Activated T-cell treated with anti-CD3 and anti-CD28 coated beads, Interleukin-2, amount 50 U/mL, for 72 hours (primary cell): Measurements from ENCODE around the gene IP6K3. TPM values are rescaled to one million over a fixed set of nuclear protein-coding genes. Genes with fewer than 3 reads are reported as not detected.

Experiments used
- ATAC-seq, 2 donors: fragments of 150-1000 bp; cut with Tn5 transposase; replicated peaks in 1 of 2; 2 replicates each; pipeline ENCODE4 v1.10.0; 2021; ENCODE audit warnings: moderate library complexity in 2 of 2, mild to moderate bottlenecking in 1 of 2
- DNase-seq, 2 donors: peaks; one replicate each; pipeline ENCODE4 v3.0.0; 2021 to 2022; ENCODE audit warnings: mixed read lengths in 1 of 2
- H3K27ac Mint-ChIP-seq: one replicate; pipeline ENCODE4 v1.8.0; 2022; ENCODE audit warnings: mild to moderate bottlenecking, moderate library complexity, mixed read lengths
- H3K27me3 Mint-ChIP-seq: one replicate; pipeline ENCODE4 v1.8.0; 2022; ENCODE audit warnings: low read depth, mixed read lengths
- H3K36me3 Mint-ChIP-seq, 2 donors: one replicate each; pipeline ENCODE4 v1.8.0; 2022; ENCODE audit warnings: mixed read lengths in 2 of 2, mild to moderate bottlenecking in 1 of 2; ENCODE audit not compliant: insufficient read depth in 2 of 2
- H3K4me1 Mint-ChIP-seq: one replicate; pipeline ENCODE4 v1.8.0; 2022; ENCODE audit warnings: low read depth, mixed read lengths
- H3K4me3 Mint-ChIP-seq, 2 donors: one replicate each; pipeline ENCODE4 v1.8.0; 2022; ENCODE audit warnings: mild to moderate bottlenecking in 2 of 2, mixed read lengths in 2 of 2, moderate library complexity in 2 of 2
- H3K9me3 Mint-ChIP-seq, 2 donors: one replicate each; pipeline ENCODE4 v1.8.0; 2022; ENCODE audit warnings: mixed read lengths in 2 of 2
- total RNA-seq, 2 donors: library from RNA; stranded (reverse); gene quantifications; one replicate each; pipeline ENCODE4 v1.2.3, GENCODE V29; 2022

IP6K3 gene
- total RNA-seq, 2 donors from 2014 or later, result not detected

DNA sequence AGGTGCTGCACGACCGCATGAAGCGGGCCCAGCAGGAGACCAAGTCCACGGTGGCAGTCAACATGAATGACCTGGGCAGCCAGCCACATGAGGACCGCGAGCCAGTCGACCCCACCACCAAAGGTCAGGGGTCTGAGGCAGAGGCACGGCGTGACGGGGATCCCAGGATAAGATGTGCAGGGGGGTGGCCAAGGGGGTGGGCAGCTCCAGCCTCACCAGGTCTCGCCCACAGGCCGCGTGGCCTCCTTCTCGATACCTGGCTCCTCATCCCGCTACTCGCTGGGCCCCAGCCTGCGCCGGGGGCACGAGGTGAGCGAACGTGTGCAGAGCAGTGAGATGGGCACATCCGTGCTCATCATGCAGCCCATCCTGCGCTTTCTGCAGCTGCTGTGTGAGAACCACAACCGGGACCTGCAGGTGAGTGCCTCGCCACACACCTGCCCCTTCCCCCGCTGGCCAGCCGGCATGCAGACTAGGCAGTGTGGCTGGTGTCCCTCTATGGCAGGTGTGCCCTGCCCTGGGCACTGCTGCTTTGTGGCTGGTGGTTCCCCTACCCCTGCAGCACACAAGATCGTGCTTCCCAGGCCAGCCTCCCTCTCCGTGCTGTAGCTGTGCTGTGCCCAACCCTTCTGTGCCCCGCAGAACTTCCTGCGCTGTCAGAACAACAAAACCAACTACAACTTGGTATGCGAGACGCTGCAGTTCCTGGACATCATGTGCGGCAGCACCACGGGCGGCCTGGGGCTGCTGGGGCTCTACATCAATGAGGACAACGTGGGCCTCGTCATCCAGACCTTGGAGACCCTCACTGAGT is 61.1 kb downstream of the IP6K3 start:
- Mint-ChIP-seq H3K9me3 (no peaks in the 10 kb centered on the region), H3K27me3 (no peaks in the 10 kb centered on the region), H3K27ac (no peak overlapping the region), H3K36me3 (peaks cover 2 to 20% of the 10 kb centered on the region in 2 donors), H3K4me3 (no peak overlapping the region), H3K4me1 (peaks cover 9% of the 10 kb centered on the region)
- ATAC-seq (no peak), DNase-seq (no peak)

- Mint-ChIP-seq H3K4me1 (peaks cover 9% of the 10 kb centered on the region), H3K27ac (no peak overlapping the region)
- no peak for ATAC-seq
Measured at GRCh38 chr6:33684983-33685382, 61.7 kb downstream of the IP6K3 start.

DNA sequence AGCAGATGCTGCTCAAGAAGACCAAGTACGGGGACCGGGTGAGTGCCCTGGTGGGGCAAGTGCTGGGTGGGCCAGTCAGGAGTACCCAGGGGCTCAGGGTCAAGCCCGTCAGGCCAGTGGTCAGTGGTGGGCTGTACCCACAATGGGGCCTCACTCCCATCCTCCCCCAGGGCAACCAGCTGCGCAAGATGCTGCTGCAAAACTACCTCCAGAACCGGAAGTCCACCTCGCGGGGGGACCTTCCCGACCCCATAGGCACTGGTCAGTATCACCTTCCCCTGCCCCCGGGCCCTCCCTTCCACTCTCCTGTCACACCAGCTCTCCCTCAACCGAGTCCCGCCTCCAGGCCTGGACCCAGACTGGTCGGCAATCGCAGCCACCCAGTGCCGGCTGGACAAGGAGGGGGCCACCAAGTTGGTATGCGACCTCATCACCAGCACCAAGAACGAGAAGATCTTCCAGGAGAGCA is 62.2 kb downstream of the IP6K3 start:
- Mint-ChIP-seq H3K36me3 (peaks cover 2 to 18% of the 10 kb centered on the region in 2 donors), H3K9me3 (no peaks in the 10 kb centered on the region), H3K4me1 (peaks cover 9% of the 10 kb centered on the region), H3K27ac (no peak overlapping the region), H3K4me3 (no peak overlapping the region), H3K27me3 (no peaks in the 10 kb centered on the region)
- ATAC-seq, result no peak
- DNase-seq, result no peak

More at GRCh38 chr6:33684983-33685382, 61.7 kb downstream of the IP6K3 start:
- Mint-ChIP-seq H3K9me3 (no peaks in the 10 kb centered on the region), H3K36me3 (peaks cover 2 to 20% of the 10 kb centered on the region in 2 donors), H3K27me3 (no peaks in the 10 kb centered on the region), H3K4me3 (no peak overlapping the region)
- DNase-seq, result no peak

DNA sequence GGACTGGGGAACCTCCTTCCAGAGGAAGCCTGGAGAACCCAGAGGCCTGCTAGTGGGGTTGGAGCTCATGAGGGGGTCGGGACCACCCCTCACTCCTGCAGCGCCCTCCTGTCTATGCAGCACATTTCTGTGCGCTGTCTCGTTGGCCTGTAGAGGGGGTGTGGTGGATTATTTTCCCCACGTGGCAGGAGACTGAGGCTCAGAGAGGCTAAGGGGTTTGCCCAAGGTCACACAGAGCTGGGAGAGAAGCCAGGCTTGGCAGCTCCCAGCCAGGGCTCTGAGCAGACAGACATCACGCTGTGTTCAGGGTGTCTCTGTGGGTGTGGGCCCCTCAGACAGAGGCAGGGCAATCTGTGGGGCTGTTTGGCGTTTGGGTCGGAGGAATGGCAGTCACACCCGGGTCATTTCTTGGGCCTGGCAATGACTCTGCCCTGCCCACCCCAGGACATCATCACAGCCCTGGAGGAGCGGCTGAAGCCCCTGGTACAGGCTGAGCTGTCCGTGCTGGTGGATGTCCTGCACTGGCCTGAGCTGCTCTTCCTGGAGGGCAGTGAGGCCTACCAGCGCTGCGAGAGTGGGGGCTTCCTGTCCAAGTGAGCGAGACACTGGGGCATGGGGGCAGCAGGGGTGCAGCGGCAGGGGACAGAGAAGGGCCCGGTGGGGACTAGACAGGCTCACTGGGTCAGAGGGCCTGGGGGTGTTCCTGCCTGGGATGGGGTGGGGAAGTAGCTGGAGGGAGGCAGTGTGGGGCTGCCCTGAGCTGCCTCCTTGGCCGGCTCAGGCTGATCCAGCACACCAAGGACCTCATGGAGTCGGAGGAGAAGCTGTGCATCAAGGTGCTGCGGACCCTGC is 62.9 kb downstream of the IP6K3 start:
- peaks cover 9% of the 10 kb centered on the region for H3K4me1 Mint-ChIP-seq
- no peak overlapping the region for H3K4me3 Mint-ChIP-seq
- H3K27ac Mint-ChIP-seq, result peak overlapping the region; percentile 67
- DNase-seq (no peak), ATAC-seq (peak in 1 of 2 donors; percentile 10)
- H3K9me3 Mint-ChIP-seq, result no peaks in the 10 kb centered on the region
- peaks cover 2 to 14% of the 10 kb centered on the region in 2 donors for H3K36me3 Mint-ChIP-seq
- no peaks in the 10 kb centered on the region for H3K27me3 Mint-ChIP-seq

- DNase-seq, result peak in 1 of 2 donors; percentile 41
- ATAC-seq, result peak; percentile 20 to 67
- Mint-ChIP-seq H3K36me3 (peaks cover 2 to 15% of the 10 kb centered on the region in 2 donors), H3K9me3 (no peaks in the 10 kb centered on the region), H3K4me3 (no peak overlapping the region), H3K4me1 (peaks cover 9% of the 10 kb centered on the region), H3K27ac (peak overlapping the region; percentile 67), H3K27me3 (no peaks in the 10 kb centered on the region)
Measured at GRCh38 chr6:33683051-33683571, 63.6 kb downstream of the IP6K3 start.

GRCh38 chr6:33682341-33682740 is 64.4 kb downstream of the IP6K3 start:
- DNase-seq (no peak), ATAC-seq (no peak)
- Mint-ChIP-seq H3K9me3 (no peaks in the 10 kb centered on the region), H3K27ac (peak overlapping the region; percentile 64), H3K4me3 (no peak overlapping the region), H3K4me1 (peaks cover 9% of the 10 kb centered on the region), H3K36me3 (peaks cover 7 to 19% of the 10 kb centered on the region in 2 donors), H3K27me3 (no peaks in the 10 kb centered on the region)

- Mint-ChIP-seq H3K27me3 (no peaks in the 10 kb centered on the region), H3K36me3 (peaks cover 5 to 10% of the 10 kb centered on the region in 2 donors), H3K9me3 (no peaks in the 10 kb centered on the region), H3K4me3 (no peak overlapping the region), H3K27ac (no peak overlapping the region), H3K4me1 (peaks cover 9% of the 10 kb centered on the region)
- ATAC-seq (no peak), DNase-seq (no peak)
Measured at GRCh38 chr6:33679761-33680160, 66.9 kb downstream of the IP6K3 start.

DNA sequence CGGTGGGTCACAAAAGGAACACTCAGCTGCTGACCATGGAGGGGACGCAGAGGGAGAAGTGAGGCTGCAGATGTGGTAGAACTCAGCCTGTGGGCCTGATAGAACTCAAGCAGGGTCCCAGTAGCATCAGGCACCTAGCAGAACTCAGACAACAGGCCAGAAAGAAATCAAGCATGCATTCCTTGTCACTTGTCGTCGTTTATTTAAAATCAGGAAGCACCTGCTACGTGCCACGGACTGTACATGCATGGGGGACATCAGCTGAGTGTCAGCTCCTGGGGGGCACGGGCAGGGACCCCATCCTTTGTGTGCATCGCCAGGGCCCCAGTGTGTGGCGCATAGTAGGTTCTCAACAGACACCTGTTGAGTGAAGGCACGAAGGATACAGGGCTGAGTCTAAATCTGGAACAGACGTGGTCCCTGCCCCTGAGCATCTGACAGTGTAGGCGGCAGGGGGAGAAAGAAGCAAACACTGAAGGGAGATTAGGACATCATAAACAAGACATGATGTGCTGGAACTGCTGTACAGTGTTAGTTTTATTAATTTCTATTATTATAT is 67.7 kb downstream of the IP6K3 start:
- Mint-ChIP-seq H3K4me3 (no peak overlapping the region), H3K27ac (no peak overlapping the region), H3K27me3 (no peaks in the 10 kb centered on the region), H3K4me1 (peaks cover 9% of the 10 kb centered on the region), H3K36me3 (peaks cover 5 to 12% of the 10 kb centered on the region in 2 donors), H3K9me3 (no peaks in the 10 kb centered on the region)
- ATAC-seq, result no peak
- no peak for DNase-seq

DNA sequence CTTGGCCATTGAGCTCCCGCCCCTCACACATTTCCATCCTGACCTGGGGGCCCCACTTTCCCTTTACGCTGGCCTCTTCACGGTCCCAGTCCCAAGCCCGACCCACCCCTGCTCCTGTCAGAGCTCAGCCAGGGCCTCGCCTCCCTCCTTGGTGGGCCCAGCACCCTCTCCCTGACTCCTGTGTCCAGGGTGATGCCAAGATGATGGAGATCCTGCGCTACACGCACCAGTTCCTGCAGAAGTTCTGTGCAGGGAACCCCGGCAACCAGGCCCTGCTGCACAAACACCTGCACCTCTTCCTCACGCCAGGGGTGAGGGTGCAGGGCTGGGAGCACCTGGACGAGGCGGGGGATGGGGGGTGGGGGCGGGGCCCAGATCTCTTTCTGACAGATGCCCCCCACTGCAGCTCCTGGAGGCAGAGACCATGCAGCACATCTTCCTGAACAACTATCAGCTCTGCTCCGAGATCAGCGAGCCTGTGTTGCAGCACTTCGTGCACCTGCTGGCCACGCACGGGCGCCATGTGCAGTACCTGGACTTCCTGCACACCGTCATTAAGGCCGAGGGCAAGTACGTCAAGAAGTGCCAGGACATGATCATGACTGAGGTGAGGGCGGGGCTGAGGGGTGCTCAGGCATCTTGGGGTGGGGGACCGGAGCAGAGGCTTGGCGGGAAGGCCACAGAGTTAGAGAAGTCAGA is 68.3 kb downstream of the IP6K3 start:
- Mint-ChIP-seq H3K36me3 (peaks cover 5 to 12% of the 10 kb centered on the region in 2 donors), H3K27me3 (no peaks in the 10 kb centered on the region), H3K9me3 (no peaks in the 10 kb centered on the region), H3K4me1 (peaks cover 7% of the 10 kb centered on the region), H3K27ac (no peak overlapping the region), H3K4me3 (no peak overlapping the region)
- no peak for ATAC-seq
- DNase-seq, result no peak

DNA sequence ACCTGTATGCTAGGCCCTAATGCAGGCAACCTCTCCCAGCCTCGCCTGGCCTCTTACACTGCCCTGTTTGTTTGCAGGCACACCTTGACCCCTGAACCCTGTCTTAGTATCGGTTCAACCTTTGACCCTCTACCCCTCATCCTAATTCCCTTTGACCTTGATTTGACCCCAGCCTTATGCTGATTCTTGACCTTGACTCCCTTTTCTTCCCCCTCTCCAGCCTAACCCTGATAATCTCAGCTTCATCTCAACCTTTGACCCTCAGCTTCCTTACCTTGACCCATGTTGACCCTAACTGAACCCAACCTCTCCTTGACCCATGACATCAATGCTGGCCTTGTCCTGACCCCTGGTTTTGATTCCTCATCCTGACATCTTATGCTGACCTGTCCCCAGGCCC is 69.0 kb downstream of the IP6K3 start:
- Mint-ChIP-seq H3K27ac (no peak overlapping the region), H3K4me3 (no peak overlapping the region), H3K27me3 (no peaks in the 10 kb centered on the region), H3K4me1 (peaks cover under 1% of the 10 kb centered on the region), H3K9me3 (no peaks in the 10 kb centered on the region), H3K36me3 (peaks cover 5 to 12% of the 10 kb centered on the region in 2 donors)
- ATAC-seq (no peak), DNase-seq (no peak)

DNA sequence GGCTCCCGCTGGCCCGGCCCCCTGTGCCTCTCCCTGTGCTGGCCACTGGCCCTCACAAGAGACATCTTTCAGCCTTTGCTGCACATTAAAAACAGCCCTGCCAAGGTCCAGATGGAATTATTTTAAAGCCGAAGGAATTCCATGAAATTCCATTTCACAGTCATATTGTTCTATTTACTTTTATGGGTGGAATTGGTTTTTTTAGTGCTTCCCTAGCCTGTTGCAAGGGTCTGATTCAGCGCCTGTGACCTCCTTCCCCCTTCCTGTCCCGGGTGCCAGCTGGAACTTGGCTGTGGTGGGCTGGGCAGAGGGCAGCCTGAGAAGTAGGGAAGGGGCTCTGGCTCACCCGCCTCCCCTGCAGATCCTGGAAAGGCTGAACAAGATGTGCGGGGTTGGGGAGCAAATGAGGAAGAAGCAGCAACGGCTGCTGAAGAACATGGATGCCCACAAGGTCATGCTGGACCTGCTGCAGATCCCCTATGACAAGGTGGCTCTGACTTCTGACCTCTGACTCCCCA is 69.5 kb downstream of the IP6K3 start:
- Mint-ChIP-seq H3K27me3 (no peaks in the 10 kb centered on the region), H3K27ac (no peak overlapping the region), H3K36me3 (peaks cover 5 to 12% of the 10 kb centered on the region in 2 donors), H3K4me1 (no peaks in the 10 kb centered on the region), H3K9me3 (no peaks in the 10 kb centered on the region), H3K4me3 (no peak overlapping the region)
- DNase-seq (no peak), ATAC-seq (no peak)

- ATAC-seq (no peak), DNase-seq (no peak)
- H3K9me3 Mint-ChIP-seq, result no peaks in the 10 kb centered on the region
- no peak overlapping the region for H3K4me3 Mint-ChIP-seq
- no peak overlapping the region for H3K27ac Mint-ChIP-seq
- peaks cover 9 to 14% of the 10 kb centered on the region in 2 donors for H3K36me3 Mint-ChIP-seq
- H3K4me1 Mint-ChIP-seq, result no peaks in the 10 kb centered on the region
- H3K27me3 Mint-ChIP-seq, result no peaks in the 10 kb centered on the region
Measured at GRCh38 chr6:33676416-33677142, 70.1 kb downstream of the IP6K3 start.
